CD14-positive monocyte (primary cell): Measurements from ENCODE around the gene TNNI3K. TPM values are rescaled to one million over a fixed set of nuclear protein-coding genes. Genes with fewer than 3 reads are reported as not detected.

Source experiments
- DNase-seq, 3 donors: peaks; one replicate each; pipeline ENCODE4 v3.0.0-alpha.2; 2011 to 2022
- H2AFZ ChIP-seq: 2 replicates; pipeline ENCODE4 v1.6.0; 2012; ENCODE audit warnings: mild to moderate bottlenecking, low read depth, low read length, inconsistent platforms; ENCODE audit not compliant: insufficient read depth, poor library complexity, severe bottlenecking
- H3K27ac ChIP-seq, 2 donors: 1 replicate in 1 of 2; 2 replicates in 1 of 2; pipeline ENCODE4 v1.5.1; 2012 to 2013; ENCODE audit warnings: low read length in 2 of 2, control low read depth in 1 of 2, inconsistent platforms in 1 of 2, low read depth in 1 of 2, mild to moderate bottlenecking in 1 of 2
- H3K27me3 ChIP-seq, 2 donors: one replicate each; pipeline versions ENCODE4 v1.6.0 to v1.6.1; 2011 to 2013; ENCODE audit warnings: low read length in 2 of 2; ENCODE audit not compliant: control insufficient read depth in 2 of 2, insufficient read depth in 2 of 2
- H3K36me3 ChIP-seq, 2 donors: replicated peaks in 1 of 2; 1 replicate in 1 of 2; 2 replicates in 1 of 2; pipeline versions ENCODE4 v1.5.1 to v1.6.1; 2012 to 2013; ENCODE audit warnings: low read length in 2 of 2, control low read depth in 1 of 2, inconsistent platforms in 1 of 2, mild to moderate bottlenecking in 1 of 2; ENCODE audit not compliant: insufficient read depth in 2 of 2, control insufficient read depth in 1 of 2
- H3K4me1 ChIP-seq, 2 donors: 1 replicate in 1 of 2; 2 replicates in 1 of 2; pipeline versions ENCODE4 v1.5.1 to v1.6.1; 2012 to 2013; ENCODE audit warnings: low read length in 2 of 2, control low read depth in 1 of 2, inconsistent platforms in 1 of 2, mild to moderate bottlenecking in 1 of 2, moderate library complexity in 1 of 2; ENCODE audit not compliant: insufficient read depth in 2 of 2, control insufficient read depth in 1 of 2
- H3K4me2 ChIP-seq: replicated peaks from 2 replicates; pipeline ENCODE3; 2012; ENCODE audit warnings: low read length, moderate library complexity, mild to moderate bottlenecking; ENCODE audit not compliant: poor library complexity, severe bottlenecking; ENCODE audit errors: extremely low read depth
- H3K4me3 ChIP-seq, 3 experiments: fragments of 200-600 bp in 1 of 3; sonication (generic) in 1 of 3; replicated peaks in 1 of 3; 1 replicate in 2 of 3; 2 replicates in 1 of 3; pipeline ENCODE4 v1.5.1; 2011 to 2013; ENCODE audit warnings: low read length in 3 of 3, mild to moderate bottlenecking in 3 of 3, control low read depth in 2 of 3, low read depth in 2 of 3, inconsistent platforms in 1 of 3, moderate library complexity in 1 of 3
- H3K79me2 ChIP-seq: 2 replicates; pipeline ENCODE4 v1.6.0; 2012; ENCODE audit warnings: mild to moderate bottlenecking, control low read depth, inconsistent platforms, low read length, moderate library complexity; ENCODE audit not compliant: insufficient read depth
- H3K9ac ChIP-seq: 2 replicates; pipeline ENCODE4 v1.6.0; 2017; ENCODE audit warnings: low read length, mild to moderate bottlenecking; ENCODE audit not compliant: insufficient read depth, poor library complexity, severe bottlenecking
- H3K9me3 ChIP-seq, 2 donors: replicated peaks in 1 of 2; 1 replicate in 1 of 2; 2 replicates in 1 of 2; pipeline versions ENCODE4 v1.5.1 to v1.6.1; 2012 to 2013; ENCODE audit warnings: low read length in 2 of 2, control low read depth in 1 of 2; ENCODE audit not compliant: control insufficient read depth in 1 of 2, insufficient read depth in 1 of 2
- H4K20me1 ChIP-seq: 2 replicates; pipeline ENCODE4 v1.6.0; 2012; ENCODE audit warnings: mild to moderate bottlenecking, low read length, control low read depth, moderate library complexity; ENCODE audit not compliant: insufficient read depth
- H3K27ac Mint-ChIP-seq, 7 donors: one replicate each; pipeline ENCODE4 v1.8.0; 2020; ENCODE audit warnings: mild to moderate bottlenecking in 7 of 7, mixed read lengths in 7 of 7, moderate library complexity in 6 of 7, inconsistent platforms in 2 of 7
- H3K27me3 Mint-ChIP-seq, 3 donors: one replicate each; pipeline ENCODE4 v1.8.0; 2021 to 2022; ENCODE audit warnings: low read depth in 3 of 3, mild to moderate bottlenecking in 3 of 3, mixed read lengths in 3 of 3, moderate library complexity in 3 of 3, inconsistent platforms in 1 of 3
- H3K36me3 Mint-ChIP-seq, 2 donors: one replicate each; pipeline ENCODE4 v1.8.0; 2020; ENCODE audit warnings: mixed read lengths in 2 of 2, inconsistent platforms in 1 of 2, mild to moderate bottlenecking in 1 of 2
- H3K4me1 Mint-ChIP-seq: one replicate; pipeline ENCODE4 v1.8.0; 2020; ENCODE audit warnings: mild to moderate bottlenecking, mixed read lengths
- H3K4me3 Mint-ChIP-seq, 2 donors: one replicate each; pipeline ENCODE4 v1.8.0; 2020; ENCODE audit warnings: mild to moderate bottlenecking in 2 of 2, mixed read lengths in 2 of 2, moderate library complexity in 1 of 2
- H3K9me3 Mint-ChIP-seq, 7 donors: one replicate each; pipeline ENCODE4 v1.8.0; 2020 to 2022; ENCODE audit warnings: mixed read lengths in 7 of 7, mild to moderate bottlenecking in 6 of 7, moderate library complexity in 6 of 7, inconsistent platforms in 2 of 7
- WGBS: methylation state at CpG from one replicate; pipeline ENCODE4 v1.1.5; 2013; ENCODE audit warnings: missing lambda C conversion rate; ENCODE audit not compliant: insufficient coverage; 5-methylcytosine and 5-hydroxymethylcytosine counted together
- intact Hi-C, 2 donors: fragments of 100-400 bp; cut with micrococcal nuclease; formaldehyde crosslinking; loops; one replicate each; pipeline versions ENCODE4 v1.15.0 to v1.15.1; 2023
- polyA plus RNA-seq, 3 donors: library from polyadenylated mRNA; depleted of rRNA in 1 of 3; unstranded in 2 of 3; stranded (reverse) in 1 of 3; fragments of 300-500 nt in 2 of 3; fragments of >200 nt in 1 of 3; fragmentation: Illumina TruSeq in 2 of 3; gene quantifications; 1 replicate in 2 of 3; 2 replicates in 1 of 3; pipeline ENCODE4 v1.2.3, GENCODE V29; 2012 to 2021
- TF ChIP-seq, protein P1 (sequence below): fragments of 200-600 bp; IDR thresholded peaks from one replicate; pipeline ENCODE4 v1.8.0; 2022; ENCODE audit warnings: antibody characterized with exemption, mild to moderate bottlenecking

TNNI3K gene
- polyA plus RNA-seq, 3 donors, result 0.51 TPM; not detected in 2

DNA sequence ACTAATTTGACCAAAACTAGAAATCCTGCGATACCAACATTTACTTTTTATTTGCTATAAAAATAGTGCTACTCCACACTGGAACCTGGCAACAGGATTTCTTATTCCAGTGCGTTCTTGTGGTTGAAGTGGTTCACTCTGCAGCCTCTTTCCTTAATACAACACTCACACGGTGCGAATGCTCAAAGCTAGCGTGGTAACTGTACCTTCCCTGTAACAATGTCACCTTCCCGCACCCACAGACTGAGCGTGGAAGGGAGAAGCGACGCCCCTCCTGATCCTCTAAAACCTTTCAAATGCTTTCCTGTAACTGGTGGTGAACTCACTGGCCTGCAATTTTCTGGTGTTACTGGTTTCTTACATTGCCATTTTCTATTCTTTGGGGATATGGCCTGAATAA, 145.1 kb downstream of the TNNI3K start:
- TF ChIP-seq, protein P1, sequence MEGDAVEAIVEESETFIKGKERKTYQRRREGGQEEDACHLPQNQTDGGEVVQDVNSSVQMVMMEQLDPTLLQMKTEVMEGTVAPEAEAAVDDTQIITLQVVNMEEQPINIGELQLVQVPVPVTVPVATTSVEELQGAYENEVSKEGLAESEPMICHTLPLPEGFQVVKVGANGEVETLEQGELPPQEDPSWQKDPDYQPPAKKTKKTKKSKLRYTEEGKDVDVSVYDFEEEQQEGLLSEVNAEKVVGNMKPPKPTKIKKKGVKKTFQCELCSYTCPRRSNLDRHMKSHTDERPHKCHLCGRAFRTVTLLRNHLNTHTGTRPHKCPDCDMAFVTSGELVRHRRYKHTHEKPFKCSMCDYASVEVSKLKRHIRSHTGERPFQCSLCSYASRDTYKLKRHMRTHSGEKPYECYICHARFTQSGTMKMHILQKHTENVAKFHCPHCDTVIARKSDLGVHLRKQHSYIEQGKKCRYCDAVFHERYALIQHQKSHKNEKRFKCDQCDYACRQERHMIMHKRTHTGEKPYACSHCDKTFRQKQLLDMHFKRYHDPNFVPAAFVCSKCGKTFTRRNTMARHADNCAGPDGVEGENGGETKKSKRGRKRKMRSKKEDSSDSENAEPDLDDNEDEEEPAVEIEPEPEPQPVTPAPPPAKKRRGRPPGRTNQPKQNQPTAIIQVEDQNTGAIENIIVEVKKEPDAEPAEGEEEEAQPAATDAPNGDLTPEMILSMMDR, result no peak
- Mint-ChIP-seq H3K4me3 (no peak overlapping the region), H3K4me1 (no peaks in the 10 kb centered on the region), H3K27ac (no peak overlapping the region), H3K27me3 (no peaks in the 10 kb centered on the region), H3K36me3 (no peaks in the 10 kb centered on the region), H3K9me3 (peaks cover 0 to 8% (median 0%) of the 10 kb centered on the region in 7 donors)
- H4K20me1 ChIP-seq, result no peaks in the 10 kb centered on the region
- no peaks in the 10 kb centered on the region for H3K79me2 ChIP-seq
- H3K4me3 ChIP-seq, result no peak overlapping the region
- no peak for DNase-seq
- H3K27ac ChIP-seq, result no peak overlapping the region
- no peaks in the 10 kb centered on the region for H3K36me3 ChIP-seq
- H3K4me2 ChIP-seq, result no peak overlapping the region
- peaks cover 0 to 3% of the 10 kb centered on the region in 2 donors for H3K9me3 ChIP-seq
- no peak overlapping the region for H2AFZ ChIP-seq
- no peak overlapping the region for H3K9ac ChIP-seq
- intact Hi-C loops, result no loop called here
- no peaks in the 10 kb centered on the region for H3K27me3 ChIP-seq
- no peaks in the 10 kb centered on the region for H3K4me1 ChIP-seq
- WGBS, result 100% methylated on average over 3 of the region's 9 CpGs

DNA sequence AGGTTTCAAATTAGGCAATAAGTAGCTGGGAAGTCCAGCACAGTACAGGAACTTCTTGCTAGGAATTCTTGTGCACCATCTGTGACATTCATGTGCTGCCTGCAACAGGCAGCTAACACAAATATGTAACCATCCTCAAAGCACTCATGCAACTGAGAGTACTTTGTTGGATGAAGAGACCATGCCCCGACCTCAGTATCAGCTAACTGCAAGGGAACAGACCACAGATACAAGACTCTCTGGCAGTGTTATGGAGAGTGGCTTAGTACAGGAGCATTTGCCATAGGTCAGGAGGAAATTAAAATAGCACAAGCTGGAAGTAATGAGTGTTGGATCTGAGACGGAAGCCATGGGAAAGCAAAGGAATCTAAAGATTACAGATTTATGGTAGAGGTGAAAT, 153.7 kb downstream of the TNNI3K start:
- Histone ChIP-seq H3K9me3 (no peaks in the 10 kb centered on the region), H2AFZ (no peak overlapping the region), H4K20me1 (no peaks in the 10 kb centered on the region), H3K36me3 (no peaks in the 10 kb centered on the region), H3K27me3 (no peaks in the 10 kb centered on the region), H3K4me1 (no peaks in the 10 kb centered on the region), H3K79me2 (no peaks in the 10 kb centered on the region), H3K9ac (no peak overlapping the region), H3K4me3 (no peak overlapping the region), H3K4me2 (no peak overlapping the region), H3K27ac (no peak overlapping the region)
- 95% methylated on average over 2 of the region's 2 CpGs for WGBS
- Mint-ChIP-seq H3K9me3 (peaks cover 0 to 4% (median 1%) of the 10 kb centered on the region in 7 donors), H3K27ac (no peak overlapping the region), H3K36me3 (no peaks in the 10 kb centered on the region), H3K27me3 (no peaks in the 10 kb centered on the region), H3K4me3 (no peak overlapping the region), H3K4me1 (no peaks in the 10 kb centered on the region)
- intact Hi-C loops, result no loop called here
- DNase-seq, result no peak
- TF ChIP-seq, protein P1, result no peak
